Measurements from ENCODE around the gene NRIP1.

The NRIP1 gene

DNA sequence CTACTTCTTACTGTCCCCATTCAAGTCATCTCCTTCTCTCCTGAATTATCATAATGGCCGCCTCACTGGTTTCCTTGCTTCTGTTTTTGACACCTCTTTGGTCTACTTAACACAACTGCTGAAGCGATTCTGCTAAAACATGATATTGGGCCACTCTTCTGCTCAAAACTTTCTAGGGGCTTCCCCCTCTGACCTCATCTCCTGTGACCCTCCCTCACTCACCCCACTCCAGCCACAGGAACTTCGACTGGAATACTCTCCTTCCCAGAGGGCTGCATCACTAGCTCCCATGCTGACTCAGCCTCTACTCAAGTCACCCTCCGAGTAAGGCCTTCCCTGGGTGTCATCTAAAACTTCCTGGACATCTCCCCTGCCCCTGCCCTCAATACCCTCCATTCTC, 35.7 kb downstream of the NRIP1 start:
- Histone ChIP-seq H3K4me2 (ENCODE audit: low read length) (no peak overlapping the region), H4K20me1 (ENCODE audit: insufficient read depth, low read length) (no peaks in the 10 kb centered on the region), H3K9me3 (ENCODE audit: insufficient read depth, low read length) (no peaks in the 10 kb centered on the region), H3K9ac (ENCODE audit: low read length) (no peak overlapping the region), H3K4me1 (ENCODE audit: low read length) (peaks cover under 1% of the 10 kb centered on the region), H3K79me2 (ENCODE audit: low read length) (no peaks in the 10 kb centered on the region), H3K36me3 (replicated peaks; ENCODE audit: low read depth, low read length) (no peaks in the 10 kb centered on the region), H3K27me3 (ENCODE audit: low read depth, low read length) (no peaks in the 10 kb centered on the region), H3K27ac (ENCODE audit: low read length) (no peak overlapping the region), H2AFZ (ENCODE audit: low read depth, low read length) (no peak overlapping the region), H3K4me3 (ENCODE audit: low read length) (no peak overlapping the region)
- TF ChIP-seq, protein P1, sequence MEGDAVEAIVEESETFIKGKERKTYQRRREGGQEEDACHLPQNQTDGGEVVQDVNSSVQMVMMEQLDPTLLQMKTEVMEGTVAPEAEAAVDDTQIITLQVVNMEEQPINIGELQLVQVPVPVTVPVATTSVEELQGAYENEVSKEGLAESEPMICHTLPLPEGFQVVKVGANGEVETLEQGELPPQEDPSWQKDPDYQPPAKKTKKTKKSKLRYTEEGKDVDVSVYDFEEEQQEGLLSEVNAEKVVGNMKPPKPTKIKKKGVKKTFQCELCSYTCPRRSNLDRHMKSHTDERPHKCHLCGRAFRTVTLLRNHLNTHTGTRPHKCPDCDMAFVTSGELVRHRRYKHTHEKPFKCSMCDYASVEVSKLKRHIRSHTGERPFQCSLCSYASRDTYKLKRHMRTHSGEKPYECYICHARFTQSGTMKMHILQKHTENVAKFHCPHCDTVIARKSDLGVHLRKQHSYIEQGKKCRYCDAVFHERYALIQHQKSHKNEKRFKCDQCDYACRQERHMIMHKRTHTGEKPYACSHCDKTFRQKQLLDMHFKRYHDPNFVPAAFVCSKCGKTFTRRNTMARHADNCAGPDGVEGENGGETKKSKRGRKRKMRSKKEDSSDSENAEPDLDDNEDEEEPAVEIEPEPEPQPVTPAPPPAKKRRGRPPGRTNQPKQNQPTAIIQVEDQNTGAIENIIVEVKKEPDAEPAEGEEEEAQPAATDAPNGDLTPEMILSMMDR (IDR thresholded peaks at IDR 0.05; ENCODE audit: low read depth, low read length): no peak
- TF ChIP-seq EZH2phosphoT487 (IDR thresholded peaks at IDR 0.05; ENCODE audit: low read depth): no peak

DNA sequence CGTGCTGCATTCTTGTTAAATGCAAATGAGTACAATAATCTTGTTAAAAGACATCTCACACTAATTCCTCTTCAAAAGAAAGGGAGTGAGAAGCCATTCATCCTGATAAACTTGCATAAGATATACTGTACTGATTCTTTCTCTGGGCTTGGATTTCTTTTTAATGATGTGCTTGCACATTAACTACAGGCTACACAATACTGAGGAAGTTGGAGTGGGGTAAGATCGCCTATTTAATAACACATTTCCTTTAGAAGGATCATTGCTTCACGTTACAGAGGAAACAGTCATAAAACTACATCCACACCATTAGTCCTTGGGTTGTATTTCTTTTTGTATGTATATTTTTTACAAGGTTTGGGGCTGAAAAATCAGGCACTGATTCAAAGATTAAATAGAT, 36.6 kb downstream of the NRIP1 start:
- Histone ChIP-seq H2AFZ (ENCODE audit: low read depth, low read length) (no peak overlapping the region), H3K4me1 (ENCODE audit: low read length) (no peaks in the 10 kb centered on the region), H3K9me3 (ENCODE audit: insufficient read depth, low read length) (no peaks in the 10 kb centered on the region), H4K20me1 (ENCODE audit: insufficient read depth, low read length) (no peaks in the 10 kb centered on the region), H3K79me2 (ENCODE audit: low read length) (no peaks in the 10 kb centered on the region), H3K27me3 (ENCODE audit: low read depth, low read length) (no peaks in the 10 kb centered on the region), H3K4me2 (ENCODE audit: low read length) (no peak overlapping the region), H3K9ac (ENCODE audit: low read length) (no peak overlapping the region), H3K27ac (ENCODE audit: low read length) (no peak overlapping the region), H3K36me3 (replicated peaks; ENCODE audit: low read depth, low read length) (no peaks in the 10 kb centered on the region), H3K4me3 (ENCODE audit: low read length) (no peak overlapping the region)
- TF ChIP-seq, protein P1 (IDR thresholded peaks at IDR 0.05; ENCODE audit: low read depth, low read length): no peak
- TF ChIP-seq EZH2phosphoT487 (IDR thresholded peaks at IDR 0.05; ENCODE audit: low read depth): no peak

DNA sequence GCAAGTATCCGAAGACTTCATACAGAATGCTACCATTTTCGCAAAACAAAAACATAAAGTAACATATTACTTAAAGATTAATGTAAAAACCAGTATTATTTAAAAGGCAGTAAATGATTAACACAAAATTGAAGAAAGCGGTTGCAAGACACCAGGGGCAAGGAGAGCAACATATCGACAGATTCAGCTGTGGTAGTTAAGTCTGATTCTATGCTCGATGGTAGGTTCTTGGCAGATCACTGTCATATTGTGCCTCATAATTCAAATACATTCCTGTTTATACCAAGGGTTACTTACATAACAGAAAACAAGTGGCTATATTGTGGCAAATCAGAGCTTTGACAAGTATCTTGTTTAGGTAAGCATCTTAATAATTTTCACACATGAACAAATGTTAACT, 37.7 kb downstream of the NRIP1 start:
- no peak overlapping the region for H3K4me2 ChIP-seq (ENCODE audit: low read length)
- no peaks in the 10 kb centered on the region for H4K20me1 ChIP-seq (ENCODE audit: insufficient read depth, low read length)
- H3K4me1 ChIP-seq (ENCODE audit: low read length): no peaks in the 10 kb centered on the region
- H3K9ac ChIP-seq (ENCODE audit: low read length): no peak overlapping the region
- H3K9me3 ChIP-seq (ENCODE audit: insufficient read depth, low read length): no peaks in the 10 kb centered on the region
- no peaks in the 10 kb centered on the region for H3K27me3 ChIP-seq (ENCODE audit: low read depth, low read length)
- no peak overlapping the region for H3K27ac ChIP-seq (ENCODE audit: low read length)
- no peak overlapping the region for H3K4me3 ChIP-seq (ENCODE audit: low read length)
- no peaks in the 10 kb centered on the region for H3K36me3 ChIP-seq (replicated peaks; ENCODE audit: low read depth, low read length)
- H2AFZ ChIP-seq (ENCODE audit: low read depth, low read length): no peak overlapping the region
- H3K79me2 ChIP-seq (ENCODE audit: low read length): no peaks in the 10 kb centered on the region
- TF ChIP-seq EZH2phosphoT487 (IDR thresholded peaks at IDR 0.05; ENCODE audit: low read depth): no peak
- TF ChIP-seq, protein P1 (IDR thresholded peaks at IDR 0.05; ENCODE audit: low read depth, low read length): no peak

DNA sequence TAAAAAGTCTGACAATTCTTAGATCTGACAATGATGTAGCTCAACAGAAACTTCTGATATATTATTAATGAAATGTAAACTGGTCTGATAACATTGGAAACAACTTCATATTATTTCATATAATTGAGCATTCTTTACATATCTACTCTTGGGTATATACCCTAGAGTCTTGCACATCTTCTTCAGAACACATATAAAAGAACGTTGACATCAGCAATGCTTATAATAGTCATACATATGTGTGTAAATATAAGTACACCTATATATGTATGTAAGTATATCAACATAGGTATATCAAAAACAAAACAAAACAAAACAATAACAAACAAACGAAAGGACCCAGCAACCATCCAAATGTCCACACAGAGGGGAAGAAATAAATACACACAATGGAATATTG, 38.4 kb downstream of the NRIP1 start:
- Histone ChIP-seq H3K4me1 (ENCODE audit: low read length) (no peaks in the 10 kb centered on the region), H2AFZ (ENCODE audit: low read depth, low read length) (no peak overlapping the region), H3K9ac (ENCODE audit: low read length) (no peak overlapping the region), H3K79me2 (ENCODE audit: low read length) (no peaks in the 10 kb centered on the region), H4K20me1 (ENCODE audit: insufficient read depth, low read length) (no peaks in the 10 kb centered on the region), H3K4me2 (ENCODE audit: low read length) (no peak overlapping the region), H3K27me3 (ENCODE audit: low read depth, low read length) (no peaks in the 10 kb centered on the region), H3K36me3 (replicated peaks; ENCODE audit: low read depth, low read length) (no peaks in the 10 kb centered on the region), H3K9me3 (ENCODE audit: insufficient read depth, low read length) (no peaks in the 10 kb centered on the region), H3K27ac (ENCODE audit: low read length) (no peak overlapping the region), H3K4me3 (ENCODE audit: low read length) (no peak overlapping the region)
- no peak for TF ChIP-seq EZH2phosphoT487 (IDR thresholded peaks at IDR 0.05; ENCODE audit: low read depth)
- TF ChIP-seq, protein P1 (IDR thresholded peaks at IDR 0.05; ENCODE audit: low read depth, low read length): no peak
